T-helper 1 cell treated with Interleukin-12 subunit alpha and Interleukin-12 subunit beta and Interleukin-4 antibody, amounts not matched to agents 30 ng/mL and 1 ng/mL, for 36 hours (primary cell): Measurements from ENCODE around the gene SLC22A1. TPM values are rescaled to one million over a fixed set of nuclear protein-coding genes. Genes with fewer than 3 reads are reported as not detected.
"Not testable (repeated sequence)": the region's sequence is repeated elsewhere in the genome, so short reads cannot be mapped to it uniquely, and the experiment has no call there.

Experiments
- intact Hi-C: fragments of 100-400 bp; cut with micrococcal nuclease; formaldehyde crosslinking; loops from one replicate; pipeline ENCODE4 v1.15.1; 2024
- total RNA-seq: library from RNA; stranded (reverse); gene quantifications from 2 replicates; pipeline ENCODE4 v1.2.3, GENCODE V29; 2022

Gene SLC22A1
- total RNA-seq, 1 donor from 2014 or later, result 4.0 TPM

- intact Hi-C loops, result no loop called here
Measured at GRCh38 chr6:160137130-160137988, 15.7 kb downstream of the SLC22A1 start.

DNA sequence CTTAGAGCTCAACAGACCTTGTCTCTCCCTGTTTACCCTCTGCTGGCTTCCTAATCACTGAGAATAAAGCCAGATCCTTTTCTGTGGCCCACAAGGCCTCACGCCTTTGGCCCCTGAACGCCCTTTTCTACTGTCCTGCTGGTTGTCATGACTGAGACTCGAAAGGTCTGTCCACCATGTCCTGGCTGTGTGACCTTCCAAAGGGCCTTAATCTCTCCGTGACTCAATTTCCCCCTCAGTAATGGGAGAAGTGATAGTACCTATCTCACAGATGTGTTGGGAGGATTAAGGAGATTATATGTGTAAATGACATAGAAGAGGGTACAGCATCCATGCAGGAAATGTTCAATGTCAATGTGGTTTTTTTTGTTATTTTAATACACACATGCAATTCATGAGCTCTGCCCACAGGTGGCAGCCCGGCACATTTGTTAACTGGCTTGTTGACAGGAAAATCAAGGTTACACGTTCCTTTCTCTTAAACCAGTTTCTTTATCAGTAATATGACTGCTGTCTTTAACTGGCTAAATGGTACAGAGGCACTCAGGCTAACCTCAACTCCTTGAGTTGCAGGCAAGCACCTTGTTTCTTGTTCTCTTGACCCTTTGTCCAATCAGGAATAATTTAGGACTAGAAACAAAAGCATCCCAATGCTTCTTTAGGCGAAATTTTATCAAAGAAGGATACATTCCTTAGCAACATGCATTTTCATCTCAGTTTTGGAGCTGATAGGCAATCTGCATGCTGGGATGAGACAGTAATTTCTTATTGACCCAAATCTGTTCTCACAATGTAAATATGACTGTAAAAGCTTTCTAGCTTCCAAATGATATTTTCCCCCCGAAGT is 16.6 kb downstream of the SLC22A1 start:
- intact Hi-C loops, result loop anchor here (1.0 to 2.0 kb wide), 5 partner anchors 318 to 530 kb away; no protein-coding TSS in a partner anchor

GRCh38 chr6:160138839-160139419 is 17.3 kb downstream of the SLC22A1 start:
- intact Hi-C loops, result loop anchor here (1.0 to 2.0 kb wide), 5 partner anchors 317 to 529 kb away; no protein-coding TSS in a partner anchor

DNA sequence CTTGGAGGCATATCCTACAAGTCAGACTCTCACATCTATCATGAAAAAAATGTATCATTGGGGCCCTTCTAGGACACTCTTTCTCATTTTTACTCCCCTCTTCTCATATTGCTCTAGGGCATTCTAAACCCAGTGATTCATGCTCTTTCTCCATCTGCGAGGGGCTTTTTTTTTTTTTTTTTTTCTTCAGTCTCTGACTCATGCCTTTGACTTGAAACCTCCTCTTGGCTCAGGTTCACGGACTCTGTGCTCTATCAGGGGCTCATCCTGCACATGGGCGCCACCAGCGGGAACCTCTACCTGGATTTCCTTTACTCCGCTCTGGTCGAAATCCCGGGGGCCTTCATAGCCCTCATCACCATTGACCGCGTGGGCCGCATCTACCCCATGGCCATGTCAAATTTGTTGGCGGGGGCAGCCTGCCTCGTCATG is 17.8 kb downstream of the SLC22A1 start:
- intact Hi-C loops, result loop anchor here (2.0 kb wide), 1 partner anchor 449 kb away; no protein-coding TSS in a partner anchor

GRCh38 chr6:160140493-160140892 is 18.9 kb downstream of the SLC22A1 start:
- intact Hi-C loops, result not testable (repeated sequence)

- intact Hi-C loops, result no loop called here
Measured at GRCh38 chr6:160141001-160141726, 19.5 kb downstream of the SLC22A1 start.

GRCh38 chr6:160142115-160142715 is 20.6 kb downstream of the SLC22A1 start:
- intact Hi-C loops, result no loop called here

DNA sequence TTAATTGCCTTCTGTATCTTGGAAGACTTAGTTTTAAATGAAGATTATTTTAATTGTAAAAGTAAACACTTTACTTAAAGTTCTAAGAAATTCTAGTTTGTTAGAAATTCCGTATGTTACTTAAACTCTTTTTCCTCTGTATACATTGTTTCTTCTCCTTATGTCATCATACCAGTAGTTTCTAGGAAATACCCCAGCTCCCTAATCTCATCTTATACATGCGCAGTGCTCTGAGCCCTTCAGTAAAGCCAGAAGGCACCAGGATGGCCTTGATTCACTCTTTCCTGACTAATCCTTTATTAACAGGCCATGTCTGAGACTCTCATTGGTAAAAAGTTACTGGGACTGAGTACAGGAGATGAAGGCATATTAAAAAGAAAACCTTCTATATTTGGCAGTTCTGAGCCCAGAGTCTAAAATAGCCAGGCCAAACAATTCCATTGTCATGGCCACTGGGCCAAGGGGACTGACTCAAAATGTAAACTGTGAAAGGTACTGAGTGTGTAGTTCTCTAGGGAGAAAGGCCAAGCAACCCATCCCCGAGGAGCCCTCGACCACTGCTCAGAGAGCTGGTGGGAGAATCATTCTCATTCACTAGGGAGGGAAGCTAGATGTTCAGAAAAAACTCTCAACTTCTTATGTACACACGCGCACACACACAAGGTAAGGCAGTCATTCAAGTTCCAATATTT is 25.0 kb downstream of the SLC22A1 start:
- intact Hi-C loops, result no loop called here

DNA sequence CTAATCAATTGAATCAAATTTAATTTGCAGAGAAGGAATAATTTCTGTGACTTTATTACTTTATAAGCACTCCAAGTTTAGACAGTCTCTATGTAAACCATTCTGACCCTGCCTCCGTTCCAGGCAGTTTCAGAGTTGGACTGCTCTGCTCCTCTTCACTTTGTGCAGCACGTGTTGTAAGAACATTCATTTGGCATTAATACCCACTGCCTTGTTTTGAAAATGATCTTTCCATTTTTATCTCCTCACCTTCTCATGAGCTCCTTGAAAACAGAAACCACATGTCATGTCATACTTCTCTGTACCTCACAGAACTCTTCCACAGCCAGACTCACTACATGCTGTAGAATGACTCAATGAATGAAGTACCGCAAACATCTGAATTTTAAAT is 25.5 kb downstream of the SLC22A1 start:
- intact Hi-C loops, result no loop called here

DNA sequence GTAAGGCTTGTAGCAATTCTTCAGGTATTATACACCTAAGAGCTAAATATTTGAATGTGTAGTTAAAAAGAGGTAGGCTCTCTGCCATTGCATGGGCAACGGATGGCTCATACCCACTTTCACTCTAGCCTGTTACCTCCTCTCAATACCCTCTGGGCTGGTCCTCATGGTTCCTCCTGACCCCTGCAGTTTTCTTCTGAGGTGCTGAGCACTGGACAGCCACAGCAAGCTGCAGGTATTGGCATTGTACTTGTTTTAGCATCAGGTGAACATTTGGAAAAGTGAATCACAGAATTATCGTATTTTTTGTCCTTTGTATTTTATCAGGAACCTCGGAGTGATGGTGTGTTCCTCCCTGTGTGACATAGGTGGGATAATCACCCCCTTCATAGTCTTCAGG is 32.9 kb downstream of the SLC22A1 start:
- intact Hi-C loops, result no loop called here

DNA sequence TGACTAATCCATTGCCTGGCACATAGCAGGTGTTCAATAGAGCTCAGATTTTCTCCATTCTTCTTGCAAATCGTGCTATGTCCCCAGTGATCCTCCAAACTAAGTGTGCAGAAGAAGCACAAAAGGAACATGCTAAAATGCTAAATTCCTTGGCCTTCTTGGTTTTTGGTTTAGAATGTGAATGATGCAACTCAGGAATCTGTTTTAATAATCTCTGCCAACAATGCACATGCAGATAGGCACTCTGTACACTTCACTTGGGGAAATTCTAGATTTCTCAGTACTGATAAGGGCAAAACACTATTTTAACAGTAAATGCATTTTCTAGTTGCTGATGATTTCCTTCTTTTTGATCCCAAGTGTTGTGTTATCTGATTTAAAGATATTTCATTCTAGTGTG is 35.2 kb downstream of the SLC22A1 start:
- intact Hi-C loops, result no loop called here

DNA sequence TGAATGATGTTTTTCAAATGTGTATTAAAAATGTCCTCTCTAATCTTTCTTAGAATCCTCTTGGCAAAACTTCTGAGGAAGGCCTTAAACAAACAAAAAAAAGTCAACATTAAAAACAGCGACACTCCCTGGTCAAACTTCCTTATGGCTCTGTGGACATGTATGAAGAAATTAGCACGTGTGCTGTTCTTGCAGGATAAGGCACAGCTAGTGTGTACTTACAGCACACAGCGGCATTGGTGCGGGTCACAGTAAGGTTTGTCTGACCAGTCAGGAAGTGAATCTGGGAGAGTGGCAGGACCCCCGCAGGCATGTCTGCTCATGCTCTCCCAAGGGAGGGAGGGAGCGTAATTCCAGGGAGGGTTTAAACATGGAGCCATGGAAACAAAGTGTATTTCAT is 38.8 kb downstream of the SLC22A1 start:
- intact Hi-C loops, result no loop called here

- intact Hi-C loops, result no loop called here
Measured at GRCh38 chr6:160160929-160161646, 39.5 kb downstream of the SLC22A1 start.

DNA sequence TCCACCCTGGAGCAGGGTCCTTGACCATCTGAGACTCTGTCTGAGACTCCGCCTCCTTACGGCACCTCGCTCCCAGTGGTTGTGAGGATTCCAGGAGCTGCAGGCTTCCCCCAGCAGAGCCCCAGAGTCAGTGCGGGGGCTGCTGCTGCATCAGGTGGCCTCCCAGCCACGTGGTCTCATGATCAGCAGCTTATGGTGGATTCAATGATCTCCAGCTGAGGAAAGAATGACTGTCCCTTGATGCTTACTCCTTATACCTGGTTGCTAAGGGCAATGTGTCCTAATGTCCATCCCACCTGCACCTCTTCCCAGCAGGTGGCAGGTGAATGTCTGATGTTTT is 40.0 kb downstream of the SLC22A1 start:
- intact Hi-C loops, result no loop called here

DNA sequence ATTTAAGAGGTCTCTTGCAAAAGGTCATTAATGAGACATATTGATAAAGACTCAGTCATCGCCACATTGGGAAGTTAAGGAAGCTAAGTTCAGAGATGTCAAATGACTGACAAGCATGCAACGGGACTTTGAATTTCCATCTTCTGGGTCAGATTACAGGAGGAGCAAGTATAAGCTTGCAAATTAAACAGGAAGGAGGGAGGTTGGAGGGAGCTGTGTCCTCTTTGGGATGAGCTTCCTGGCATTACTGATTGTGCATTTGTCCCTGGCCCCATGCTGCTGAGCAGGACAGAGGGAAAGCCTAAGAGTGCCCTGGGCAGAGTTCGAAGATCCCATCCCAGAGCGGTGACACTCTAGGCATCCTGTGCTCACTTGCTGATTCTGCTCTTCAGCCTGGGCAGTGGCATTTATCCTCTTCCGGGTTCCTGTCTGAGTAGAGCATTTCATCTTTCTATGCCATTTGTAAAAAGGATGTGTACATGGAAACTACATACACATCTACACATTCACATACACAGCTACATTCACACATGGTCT is 40.5 kb downstream of the SLC22A1 start:
- intact Hi-C loops, result no loop called here

GRCh38 chr6:160163425-160163824 is 41.8 kb downstream of the SLC22A1 start:
- intact Hi-C loops, result no loop called here

DNA sequence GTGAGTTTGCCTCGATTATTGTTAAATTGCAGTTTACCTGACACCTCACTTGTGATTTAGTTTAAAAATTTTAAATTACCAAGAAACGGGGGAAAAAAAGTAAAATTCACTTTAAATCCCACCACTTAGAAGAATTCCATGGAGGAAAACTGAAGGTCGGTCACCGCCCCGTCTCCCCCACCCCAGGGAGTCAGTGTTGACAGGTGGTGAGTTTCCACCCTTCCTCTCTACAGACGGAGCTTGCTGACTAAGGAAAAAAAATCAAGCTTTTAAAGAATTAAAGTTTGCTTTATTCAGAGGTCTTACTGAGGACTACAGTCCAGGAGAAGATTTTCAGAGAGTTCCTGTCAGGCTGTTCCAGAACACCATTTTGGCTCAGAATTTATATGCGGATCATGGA is 42.3 kb downstream of the SLC22A1 start:
- intact Hi-C loops, result no loop called here

DNA sequence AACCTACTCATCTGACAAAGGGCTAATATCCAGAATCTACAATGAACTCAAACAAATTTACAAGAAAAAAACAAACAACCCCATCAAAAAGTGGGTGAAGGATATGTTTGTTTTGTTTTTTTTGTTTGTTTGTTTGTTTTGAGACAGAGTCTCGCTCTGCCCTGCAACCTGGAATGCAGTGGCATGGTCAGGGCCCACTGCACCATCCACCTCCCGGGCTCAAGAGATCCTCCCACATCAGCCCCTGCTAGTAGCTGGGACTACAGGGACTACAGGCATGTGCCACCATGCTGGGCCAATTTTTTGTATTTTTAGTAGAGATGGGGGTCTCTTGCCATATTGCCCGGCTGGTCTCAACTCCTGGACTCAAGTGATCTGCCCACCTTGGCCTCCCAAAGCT is 44.3 kb downstream of the SLC22A1 start:
- intact Hi-C loops, result not testable (repeated sequence)
